ENCODE measurements around the gene ACVR1. TPM values are rescaled to one million over a fixed set of nuclear protein-coding genes. Genes with fewer than 3 reads are reported as not detected.

Gene ACVR1
- total and polyA plus RNA-seq, 9 of the 15 experiments (the other 6 are each of a cell fraction or from before 2014, with no cell fraction given): 3.8 to 14.3 (median 6.9) TPM

DNA sequence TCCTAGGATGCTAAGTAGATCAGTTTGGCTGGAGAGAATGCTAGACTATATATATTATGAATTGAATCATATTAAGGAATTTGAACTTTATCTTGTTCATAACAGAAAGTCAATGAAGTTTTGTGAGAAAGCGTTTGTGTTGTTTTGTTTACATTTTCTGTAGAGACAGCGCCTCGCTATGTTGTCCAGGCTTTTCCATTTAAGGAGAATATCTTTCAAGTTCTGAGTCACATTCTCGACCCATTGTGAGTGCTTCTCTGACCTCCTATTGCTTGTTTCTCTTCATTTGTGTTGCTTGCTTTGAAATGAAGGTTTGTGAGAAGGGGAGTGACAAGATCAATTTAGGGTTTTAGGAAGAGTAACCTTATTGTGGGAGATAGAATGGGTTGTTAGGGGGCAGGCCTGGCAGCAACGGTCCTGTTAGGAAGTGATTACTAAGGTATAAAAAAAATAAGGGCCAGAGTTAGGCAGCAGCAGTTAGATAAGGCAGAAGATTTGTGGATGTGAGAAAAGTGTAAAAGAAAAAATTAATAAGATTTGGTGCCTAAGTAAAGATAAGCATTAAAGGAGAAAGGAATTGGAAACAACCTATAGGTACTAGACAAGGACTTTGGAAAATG lies 47.6 kb upstream of the ACVR1 start:
- Histone ChIP-seq H3K36me3 (ENCODE audit: control insufficient read depth, insufficient read depth, low read length) (no peaks in the 10 kb centered on the region), H2AFZ (ENCODE audit: low read depth, low read length) (peak overlapping the region; percentile 85), H3K4me2 (ENCODE audit: insufficient read depth, low read length) (no peak overlapping the region; the same call in 1 of the 2 replicates), H3K9ac (ENCODE audit: insufficient read depth in 1 of 2, low read depth in 2 of 2, low read length in 2 of 2) (no peak overlapping the region), H3K79me2 (ENCODE audit: control insufficient read depth, insufficient read depth, low read length) (no peaks in the 10 kb centered on the region), H3K4me1 (replicated peaks in 1 of 2; ENCODE audit: control insufficient read depth in 2 of 2, insufficient read depth in 2 of 2, low read length in 2 of 2) (peaks cover 11 to 41% of the 10 kb centered on the region in 2 experiments), H3K27me3 (ENCODE audit: control insufficient read depth in 2 of 2, insufficient read depth in 2 of 2, low read length in 2 of 2) (no peaks in the 10 kb centered on the region), H3K9me1 (ENCODE audit: control insufficient read depth, insufficient read depth, low read length) (no peaks in the 10 kb centered on the region), H3K9me3 (replicated peaks; ENCODE audit: control insufficient read depth, insufficient read depth, low read depth, low read length) (no peaks in the 10 kb centered on the region), H4K20me1 (replicated peaks; ENCODE audit: control insufficient read depth, insufficient read depth, low read length) (no peaks in the 10 kb centered on the region), H3K4me3 (no peak overlapping the region), H3K27ac (ENCODE audit: extremely low read depth, low read depth, low read length) (no peak overlapping the region)
- intact Hi-C loops (cut with micrococcal nuclease) (no loop called here), in situ Hi-C loops (cut with MboI) (no loop called here)
- no peak for FAIRE-seq
- CTCF ChIA-PET (ENCODE audit: low intra/inter-chr PET ratio): no interaction called here
- 24% methylated on average over 5 of the region's 5 CpGs for WGBS (ENCODE audit: insufficient coverage, low coverage, missing lambda C conversion rate)
- no peak for DNase-seq (ENCODE audit: extremely low read depth in 1 of 4, low spot score in 3 of 4)
- peak; percentile 14; the same call in 2 of the 3 replicates for ATAC-seq
- POLR2A ChIA-PET: no interaction called here
- TF ChIP-seq GTF2F1 (IDR thresholded peaks at IDR 0.05; ENCODE audit: low read depth, low read length): no peak
- TF ChIP-seq ETV5 (CRISPR knock-in tag; IDR thresholded peaks at IDR 0.05; ENCODE audit: low read depth): no peak
- TF ChIP-seq ZNF3 (CRISPR knock-in tag; IDR thresholded peaks at IDR 0.05): no peak
- TF ChIP-seq NCOR1 (IDR thresholded peaks at IDR 0.05): 0 out of 2 replicates have a peak, but pooled peaks have one; percentile 10
- TF ChIP-seq ZC3H11A (IDR thresholded peaks at IDR 0.05; ENCODE audit: low read depth, low read length): no peak
- TF ChIP-seq JUND (IDR thresholded peaks at IDR 0.05; ENCODE audit: borderline replicate concordance, low read depth, low read length): no peak
- TF ChIP-seq JUND (tag; IDR thresholded peaks at IDR 0.05; ENCODE audit: borderline replicate concordance, low read depth, low read length): 0 out of 3 replicates have a peak, but pooled peaks have one; percentile 14
- TF ChIP-seq ZNF583 (CRISPR knock-in tag; IDR thresholded peaks at IDR 0.05): peak; percentile 49; the same call in 1 of the 2 replicates
- TF ChIP-seq, protein P1, sequence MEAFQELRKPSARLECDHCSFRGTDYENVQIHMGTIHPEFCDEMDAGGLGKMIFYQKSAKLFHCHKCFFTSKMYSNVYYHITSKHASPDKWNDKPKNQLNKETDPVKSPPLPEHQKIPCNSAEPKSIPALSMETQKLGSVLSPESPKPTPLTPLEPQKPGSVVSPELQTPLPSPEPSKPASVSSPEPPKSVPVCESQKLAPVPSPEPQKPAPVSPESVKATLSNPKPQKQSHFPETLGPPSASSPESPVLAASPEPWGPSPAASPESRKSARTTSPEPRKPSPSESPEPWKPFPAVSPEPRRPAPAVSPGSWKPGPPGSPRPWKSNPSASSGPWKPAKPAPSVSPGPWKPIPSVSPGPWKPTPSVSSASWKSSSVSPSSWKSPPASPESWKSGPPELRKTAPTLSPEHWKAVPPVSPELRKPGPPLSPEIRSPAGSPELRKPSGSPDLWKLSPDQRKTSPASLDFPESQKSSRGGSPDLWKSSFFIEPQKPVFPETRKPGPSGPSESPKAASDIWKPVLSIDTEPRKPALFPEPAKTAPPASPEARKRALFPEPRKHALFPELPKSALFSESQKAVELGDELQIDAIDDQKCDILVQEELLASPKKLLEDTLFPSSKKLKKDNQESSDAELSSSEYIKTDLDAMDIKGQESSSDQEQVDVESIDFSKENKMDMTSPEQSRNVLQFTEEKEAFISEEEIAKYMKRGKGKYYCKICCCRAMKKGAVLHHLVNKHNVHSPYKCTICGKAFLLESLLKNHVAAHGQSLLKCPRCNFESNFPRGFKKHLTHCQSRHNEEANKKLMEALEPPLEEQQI (IDR thresholded peaks at IDR 0.05): 0 out of 2 replicates have a peak, but pooled peaks have one; percentile 29
- peak; percentile 45 for TF ChIP-seq CBFA2T3 (IDR thresholded peaks at IDR 0.05)
- 0 out of 2 replicates have a peak, but pooled peaks have one; percentile 44 for TF ChIP-seq OTX1 (CRISPR knock-in tag; IDR thresholded peaks at IDR 0.05)
- no peak for TF ChIP-seq ZNF717 (CRISPR knock-in tag; IDR thresholded peaks at IDR 0.05)
- TF ChIP-seq ARID1B (IDR thresholded peaks at IDR 0.05): peak; percentile 50; the same call in 1 of the 2 replicates
- TF ChIP-seq FOSL1 (tag; conservative IDR thresholded peaks at IDR 0.05): peak; percentile 60
- TF ChIP-seq, protein P2, sequence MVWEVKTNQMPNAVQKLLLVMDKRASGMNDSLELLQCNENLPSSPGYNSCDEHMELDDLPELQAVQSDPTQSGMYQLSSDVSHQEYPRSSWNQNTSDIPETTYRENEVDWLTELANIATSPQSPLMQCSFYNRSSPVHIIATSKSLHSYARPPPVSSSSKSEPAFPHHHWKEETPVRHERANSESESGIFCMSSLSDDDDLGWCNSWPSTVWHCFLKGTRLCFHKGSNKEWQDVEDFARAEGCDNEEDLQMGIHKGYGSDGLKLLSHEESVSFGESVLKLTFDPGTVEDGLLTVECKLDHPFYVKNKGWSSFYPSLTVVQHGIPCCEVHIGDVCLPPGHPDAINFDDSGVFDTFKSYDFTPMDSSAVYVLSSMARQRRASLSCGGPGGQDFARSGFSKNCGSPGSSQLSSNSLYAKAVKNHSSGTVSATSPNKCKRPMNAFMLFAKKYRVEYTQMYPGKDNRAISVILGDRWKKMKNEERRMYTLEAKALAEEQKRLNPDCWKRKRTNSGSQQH (CRISPR knock-in tag; IDR thresholded peaks at IDR 0.05): 0 out of 2 replicates have a peak, but pooled peaks have one; percentile 46
- no peak for TF ChIP-seq ZC3H4 (CRISPR knock-in tag; IDR thresholded peaks at IDR 0.05; ENCODE audit: borderline replicate concordance)
- peak in 1 of 2 experiments; percentile 18; a peak in 2 of 4 replicates for TF ChIP-seq TRIM24 (IDR thresholded peaks at IDR 0.05)
- TF ChIP-seq ZNF121 (CRISPR knock-in tag; conservative IDR thresholded peaks at IDR 0.05): peak; percentile 12; the same call in 1 of the 2 replicates
- no peak for TF ChIP-seq FOXK2 (conservative IDR thresholded peaks at IDR 0.05 in 1 of 2, IDR thresholded peaks at IDR 0.05 in 1 of 2; ENCODE audit: low read depth in 2 of 2)
- BruUV-seq (replicated peaks): no TSS peak

Data from K562 (cell line).